Measurements from ENCODE around the gene DOCK3. TPM values are rescaled to one million over a fixed set of nuclear protein-coding genes. Genes with fewer than 3 reads are reported as not detected.
"Not testable (repeated sequence)": the region's sequence is repeated elsewhere in the genome, so short reads cannot be mapped to it uniquely, and the experiment has no call there.

The DOCK3 gene
- total RNA-seq, 1 donor: under 0.01 TPM

GRCh38 chr3:51123531-51123930 lies 448.8 kb downstream of the DOCK3 start:
- DNase-seq (ENCODE audit: low read depth): no peak
- H3K4me3 ChIP-seq (ENCODE audit: low read depth, low read length): no peak overlapping the region
- TF ChIP-seq CTCF (IDR thresholded peaks at IDR 0.05; ENCODE audit: insufficient read depth, low read depth, low read length): no peak

GRCh38 chr3:51131607-51132006 lies 456.9 kb downstream of the DOCK3 start:
- not testable (repeated sequence) for H3K4me3 ChIP-seq (ENCODE audit: low read depth, low read length); DNase-seq (ENCODE audit: low read depth)

GRCh38 chr3:51137715-51138114 lies 463.0 kb downstream of the DOCK3 start:
- no peak overlapping the region for H3K4me3 ChIP-seq (ENCODE audit: low read depth, low read length)
- DNase-seq (ENCODE audit: low read depth): no peak
- no peak for TF ChIP-seq CTCF (IDR thresholded peaks at IDR 0.05; ENCODE audit: insufficient read depth, low read depth, low read length)

- no peak for DNase-seq (ENCODE audit: low read depth)
- H3K4me3 ChIP-seq (ENCODE audit: low read depth, low read length): no peak overlapping the region
- TF ChIP-seq CTCF (IDR thresholded peaks at IDR 0.05; ENCODE audit: insufficient read depth, low read depth, low read length): no peak
Measured at GRCh38 chr3:51139616-51140015, 464.9 kb downstream of the DOCK3 start.

- TF ChIP-seq CTCF (IDR thresholded peaks at IDR 0.05; ENCODE audit: insufficient read depth, low read depth, low read length): no peak
- DNase-seq (ENCODE audit: low read depth): no peak
- H3K4me3 ChIP-seq (ENCODE audit: low read depth, low read length): no peak overlapping the region
Measured at GRCh38 chr3:51141573-51141972, 466.8 kb downstream of the DOCK3 start.

GRCh38 chr3:51145811-51146585 lies 471.3 kb downstream of the DOCK3 start:
- no peak for DNase-seq (ENCODE audit: low read depth)
- H3K4me3 ChIP-seq (ENCODE audit: low read depth, low read length): no peak overlapping the region
- no peak for TF ChIP-seq CTCF (IDR thresholded peaks at IDR 0.05; ENCODE audit: insufficient read depth, low read depth, low read length)

GRCh38 chr3:51146781-51147180 lies 472.1 kb downstream of the DOCK3 start:
- no peak for DNase-seq (ENCODE audit: low read depth)
- TF ChIP-seq CTCF (IDR thresholded peaks at IDR 0.05; ENCODE audit: insufficient read depth, low read depth, low read length): no peak
- no peak overlapping the region for H3K4me3 ChIP-seq (ENCODE audit: low read depth, low read length)
